SK-N-DZ (cell line): ENCODE measurements around the gene ACLY.
"Not testable (repeated sequence)": the region's sequence is repeated elsewhere in the genome, so short reads cannot be mapped to it uniquely, and the experiment has no call there.

Source experiments
- DNase-seq: peaks from one replicate; pipeline ENCODE4 v3.0.0-alpha.2; 2015; ENCODE audit warnings: low spot score

Gene ACLY

DNA sequence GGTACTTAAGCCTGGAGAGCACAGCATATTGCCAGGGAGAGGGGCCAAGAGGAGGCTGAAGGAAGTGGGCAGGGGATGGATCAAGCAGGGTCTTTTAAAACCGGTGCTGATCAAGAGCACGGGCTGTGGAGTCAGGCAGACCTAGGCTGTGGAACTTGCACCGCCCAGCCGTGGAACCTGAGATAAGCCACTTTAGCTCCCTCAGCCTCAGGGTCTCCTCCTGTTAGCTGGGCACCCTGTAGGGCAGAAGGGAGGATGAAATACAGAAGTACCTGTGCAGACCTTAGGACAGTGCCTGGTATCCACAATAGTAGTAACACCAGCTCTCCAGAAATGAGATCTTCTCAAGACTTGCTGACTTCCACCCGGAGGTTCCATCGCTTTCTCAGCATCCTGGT, 20.9 kb upstream of the ACLY start:
- no peak for DNase-seq

DNA sequence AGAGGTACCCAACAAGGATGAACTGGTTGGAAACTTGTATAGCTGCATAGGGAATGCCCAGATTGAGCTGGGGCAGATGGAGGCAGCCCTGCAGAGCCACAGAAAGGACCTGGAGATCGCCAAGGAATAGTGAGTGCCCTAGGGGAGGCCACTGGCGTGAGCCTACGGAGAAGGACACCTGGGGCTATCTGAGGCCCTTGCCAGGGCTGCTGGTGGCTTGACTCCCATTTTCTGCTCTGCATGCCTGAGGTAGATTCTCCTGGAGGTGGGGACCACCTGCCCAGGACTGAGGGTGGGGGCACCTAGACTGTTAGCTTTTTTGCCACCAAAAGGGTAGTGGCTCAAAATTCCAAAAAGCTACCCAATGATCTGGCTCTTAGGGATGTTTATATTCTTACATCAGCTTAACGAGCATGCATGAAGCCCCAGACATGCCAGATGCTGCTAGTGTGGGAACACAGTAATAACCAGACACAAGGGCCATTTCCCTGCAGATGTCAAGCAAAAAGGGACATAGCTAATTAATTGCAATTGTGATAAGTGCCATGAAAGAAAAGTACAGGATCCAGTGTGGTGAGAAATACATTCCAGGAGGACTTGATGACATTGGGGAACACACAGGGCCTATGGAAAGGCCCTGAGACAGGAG, 20.4 kb upstream of the ACLY start:
- no peak for DNase-seq

DNA sequence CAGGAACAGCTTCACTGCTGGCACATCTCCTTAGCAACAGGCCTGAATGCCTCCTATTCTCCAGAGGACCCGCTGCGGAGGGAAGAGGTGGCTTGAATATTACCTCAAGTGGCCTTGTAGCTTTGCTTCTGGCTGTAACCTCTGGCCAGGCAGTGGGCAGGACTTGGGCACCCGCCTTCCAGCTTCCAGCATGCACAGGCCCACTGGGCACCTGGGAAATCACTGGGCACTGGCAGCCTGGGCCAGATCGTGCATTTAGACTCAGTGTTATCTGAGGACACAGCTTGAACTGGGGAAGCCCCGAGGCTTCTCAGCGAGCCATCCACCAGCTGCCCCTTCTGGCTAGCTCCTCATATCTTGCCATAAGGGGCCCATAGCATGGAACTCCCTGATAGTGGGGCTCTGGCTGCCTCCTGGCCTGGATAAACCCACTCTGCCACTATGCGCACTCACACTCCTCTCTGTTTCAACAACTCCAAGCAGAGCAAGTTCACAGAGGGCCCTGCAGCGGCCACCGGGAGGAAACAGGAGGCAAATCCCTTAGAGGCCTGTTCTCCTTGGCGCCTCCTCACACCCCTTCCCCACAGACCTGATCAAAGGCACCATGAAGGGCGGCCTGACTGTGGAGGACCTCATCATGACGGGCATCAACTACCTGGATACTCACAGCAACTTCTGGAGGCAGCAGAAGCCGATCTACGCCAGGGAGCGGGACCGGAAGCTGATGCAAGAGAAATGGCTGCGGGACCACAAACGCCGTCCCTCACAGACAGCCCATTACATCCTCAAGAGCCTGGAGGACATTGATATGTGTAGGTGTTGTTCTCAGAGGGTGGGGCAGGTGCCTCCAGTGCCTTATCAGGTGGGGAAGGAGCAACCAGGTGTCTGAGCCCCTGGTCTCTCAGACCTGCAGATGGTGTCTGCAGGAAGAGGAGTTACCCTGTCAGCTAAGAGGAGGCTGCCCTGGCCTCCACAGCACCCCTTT, 19.5 kb upstream of the ACLY start:
- DNase-seq: no peak

DNA sequence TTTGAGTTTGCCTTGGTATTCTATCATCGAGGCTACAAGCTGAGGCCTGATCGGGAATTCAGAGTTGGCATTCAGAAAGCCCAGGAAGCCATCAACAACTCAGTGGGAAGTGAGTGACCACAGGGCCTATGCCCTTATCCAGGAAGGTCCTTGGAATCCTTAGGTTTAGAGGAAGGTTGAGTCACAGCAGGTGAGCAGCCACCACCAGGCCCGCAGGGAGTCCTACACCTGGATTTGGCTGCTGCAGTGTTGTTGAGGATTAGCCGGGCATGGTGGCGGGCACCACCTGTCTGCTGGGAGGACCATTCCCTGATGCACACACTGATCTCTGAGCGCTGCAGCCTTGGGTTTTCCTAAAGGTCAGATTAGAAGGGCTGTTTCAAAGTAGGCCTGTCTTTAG, 16.9 kb upstream of the ACLY start:
- no peak for DNase-seq

DNA sequence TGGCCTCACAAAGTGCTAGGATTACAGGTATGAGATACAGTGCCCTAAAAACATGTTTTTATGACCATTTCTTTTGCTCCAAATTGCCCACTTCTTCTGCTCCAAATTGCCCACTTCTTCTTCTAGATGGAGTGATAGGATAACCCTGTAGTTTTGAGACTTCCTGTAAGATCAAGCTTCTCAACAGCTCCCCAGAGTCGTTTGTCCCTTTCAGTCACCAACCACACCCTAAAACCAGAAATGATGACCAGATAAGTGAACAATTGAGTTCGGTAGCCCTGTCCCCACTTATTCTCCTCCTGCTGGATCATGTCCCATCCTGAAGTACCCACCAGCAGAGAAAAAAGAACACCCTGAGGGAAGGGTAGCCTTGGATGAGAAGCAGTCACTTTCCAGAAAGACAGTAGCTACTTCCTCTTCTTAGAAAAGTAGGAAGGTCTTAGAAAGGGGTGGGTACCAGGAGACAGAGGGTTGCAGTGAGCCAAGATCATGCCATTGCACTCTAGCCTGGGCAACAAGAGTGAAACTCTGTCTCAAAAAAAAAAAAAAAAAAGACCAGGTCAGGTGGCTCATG, 14.2 kb upstream of the ACLY start:
- DNase-seq: no peak

DNA sequence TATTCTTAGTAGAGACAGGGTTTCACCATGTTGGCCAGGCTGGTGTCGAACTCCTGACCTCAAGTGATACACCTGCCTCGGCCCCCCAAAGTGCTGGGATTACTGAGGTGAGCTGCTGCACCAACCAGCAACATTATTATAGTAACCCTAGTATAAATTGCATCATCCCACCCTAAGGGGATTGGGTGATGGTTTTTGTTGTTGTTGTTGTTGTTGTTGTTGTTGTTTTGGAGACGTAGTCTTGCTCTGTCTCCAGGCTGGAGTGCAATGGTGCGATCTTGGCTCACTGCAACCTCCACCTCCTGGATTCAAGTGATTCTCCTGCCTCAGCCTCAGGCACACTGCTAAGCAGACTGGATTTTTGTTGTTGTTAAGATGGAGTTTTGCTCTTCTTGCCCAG, 13.0 kb upstream of the ACLY start:
- DNase-seq: not testable (repeated sequence)

DNA sequence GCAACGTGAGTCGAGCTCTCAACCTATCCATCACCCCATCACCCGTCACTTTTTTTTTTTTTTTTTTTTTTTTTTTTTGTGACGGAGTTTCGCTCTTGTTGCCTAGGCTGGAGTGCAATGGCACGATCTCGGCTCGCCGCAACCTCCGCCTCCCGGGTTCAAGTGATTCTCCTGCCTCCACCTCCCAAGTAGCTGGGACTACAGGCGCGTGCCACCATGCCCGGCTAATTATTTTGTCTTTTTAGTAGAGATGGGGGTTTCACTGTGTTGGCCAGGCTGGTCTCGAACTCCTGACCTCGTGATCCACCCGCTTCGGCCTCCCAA, 12.0 kb upstream of the ACLY start:
- not testable (repeated sequence) for DNase-seq

DNA sequence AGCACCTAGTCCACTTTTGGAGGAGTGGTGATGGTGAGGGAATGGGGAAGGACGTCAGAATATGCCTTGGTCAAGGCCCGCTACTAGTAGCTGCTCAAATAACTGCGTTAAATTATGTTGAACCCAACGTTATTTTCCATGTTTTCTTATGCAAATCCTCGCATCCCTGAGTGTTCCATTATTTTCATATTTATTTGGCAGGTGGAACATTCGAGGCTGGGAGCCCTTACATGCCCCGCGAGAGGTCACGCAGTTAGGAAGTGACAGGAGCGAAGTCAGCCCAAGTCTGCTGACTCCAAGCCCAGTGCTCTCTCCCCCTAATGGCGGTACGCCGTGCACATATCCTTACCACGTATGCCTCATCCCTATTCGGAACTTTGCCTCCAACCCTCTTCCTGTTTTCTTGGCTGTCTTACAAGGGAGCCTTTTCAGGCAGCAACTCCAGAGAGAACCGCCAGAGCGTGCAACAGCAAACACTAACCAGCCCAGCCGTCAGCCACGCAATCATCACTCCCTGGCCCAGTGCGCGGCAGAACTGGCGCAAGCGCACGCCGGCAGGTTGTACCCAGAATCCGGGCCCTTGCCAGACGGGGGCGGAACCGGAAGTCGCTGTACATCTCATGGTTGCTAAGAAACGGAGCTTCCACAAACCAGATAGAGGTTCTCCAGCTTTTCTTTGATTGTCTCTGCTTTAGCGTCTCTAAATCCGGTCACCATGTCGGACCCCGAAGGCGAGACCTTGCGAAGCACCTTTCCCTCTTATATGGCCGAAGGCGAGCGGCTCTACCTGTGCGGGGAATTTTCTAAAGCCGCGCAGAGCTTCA, 11.5 kb upstream of the ACLY start, which contains the start of gene ODAD4:
ODAD4 (plus strand) TSS at position 609 of the 824 bp plus-strand sequence; CDS start at position 716, 107 bp downstream.
- peak; percentile 97 for DNase-seq

DNA sequence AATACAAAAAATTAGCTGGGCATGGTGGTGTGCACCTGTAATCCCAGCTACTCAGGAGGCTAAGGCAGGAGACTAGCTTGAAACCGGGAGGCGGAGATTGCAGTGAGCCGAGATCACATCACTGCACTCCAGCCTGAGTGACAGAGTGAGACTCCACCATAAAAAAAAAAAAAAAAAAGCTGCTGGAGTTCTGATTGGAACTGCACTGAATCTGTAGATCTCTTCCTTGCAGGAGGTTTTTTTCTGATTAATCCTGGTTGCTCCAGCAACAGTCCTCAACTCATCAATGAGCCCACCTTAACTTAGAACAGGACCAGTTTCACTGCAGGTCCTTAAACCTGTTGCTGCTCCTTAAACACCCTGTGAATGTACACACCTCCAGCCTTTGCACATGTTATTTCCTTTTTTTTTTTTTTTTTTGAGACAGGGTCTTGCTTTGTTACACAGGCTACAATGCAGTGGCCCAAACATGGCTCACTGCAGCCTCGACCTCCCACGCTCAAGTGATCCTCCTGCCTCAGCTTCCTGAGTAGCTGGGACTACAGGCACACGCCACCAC, 10.0 kb upstream of the ACLY start:
- no peak for DNase-seq

DNA sequence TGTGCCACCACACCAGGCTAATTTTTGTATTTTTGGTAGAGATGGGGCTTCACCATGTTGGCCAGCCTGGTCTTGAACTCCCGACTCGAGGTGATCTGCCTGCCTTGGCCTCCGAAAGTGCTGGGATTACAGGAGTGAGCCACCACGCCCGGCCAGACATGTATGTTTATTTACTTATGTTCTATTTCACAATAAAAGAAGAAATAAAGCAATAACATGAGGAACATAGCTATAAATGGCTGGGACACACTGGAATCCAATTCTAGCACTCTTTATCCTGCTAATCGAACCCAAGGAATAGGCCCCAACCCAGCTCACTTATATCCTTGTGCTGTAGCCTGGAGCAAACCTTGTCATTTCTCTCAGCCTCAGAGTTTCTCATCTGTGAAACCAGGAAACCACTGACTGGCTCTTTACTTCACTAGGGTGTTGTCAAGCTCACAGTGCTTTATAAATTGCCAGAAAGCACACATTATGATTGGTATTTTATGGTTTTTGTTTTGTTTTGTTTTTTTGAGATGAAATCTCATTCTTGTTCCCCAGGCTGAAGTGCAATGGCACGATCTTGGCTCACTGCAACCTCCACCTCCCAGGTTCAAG, 7.3 kb upstream of the ACLY start:
- DNase-seq: no peak

DNA sequence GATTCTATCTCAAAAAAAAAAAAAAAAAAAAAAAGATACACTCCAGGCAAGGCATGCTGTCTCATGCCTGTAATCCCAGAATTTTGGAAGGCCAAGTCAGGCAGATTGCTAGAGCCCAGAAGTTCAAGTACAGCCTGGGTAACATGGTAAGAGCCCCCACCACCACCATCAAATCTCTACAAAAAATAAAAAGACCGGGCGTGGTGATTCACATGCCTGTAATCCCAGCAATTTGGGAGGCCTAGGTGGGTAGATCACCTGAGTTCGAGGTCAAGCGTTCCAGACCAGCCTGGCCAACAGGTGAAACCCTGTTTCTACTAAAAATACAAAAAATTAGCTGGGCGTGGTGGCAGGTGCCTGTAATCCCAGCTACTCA, 1.8 kb upstream of the ACLY start:
- no peak for DNase-seq

DNA sequence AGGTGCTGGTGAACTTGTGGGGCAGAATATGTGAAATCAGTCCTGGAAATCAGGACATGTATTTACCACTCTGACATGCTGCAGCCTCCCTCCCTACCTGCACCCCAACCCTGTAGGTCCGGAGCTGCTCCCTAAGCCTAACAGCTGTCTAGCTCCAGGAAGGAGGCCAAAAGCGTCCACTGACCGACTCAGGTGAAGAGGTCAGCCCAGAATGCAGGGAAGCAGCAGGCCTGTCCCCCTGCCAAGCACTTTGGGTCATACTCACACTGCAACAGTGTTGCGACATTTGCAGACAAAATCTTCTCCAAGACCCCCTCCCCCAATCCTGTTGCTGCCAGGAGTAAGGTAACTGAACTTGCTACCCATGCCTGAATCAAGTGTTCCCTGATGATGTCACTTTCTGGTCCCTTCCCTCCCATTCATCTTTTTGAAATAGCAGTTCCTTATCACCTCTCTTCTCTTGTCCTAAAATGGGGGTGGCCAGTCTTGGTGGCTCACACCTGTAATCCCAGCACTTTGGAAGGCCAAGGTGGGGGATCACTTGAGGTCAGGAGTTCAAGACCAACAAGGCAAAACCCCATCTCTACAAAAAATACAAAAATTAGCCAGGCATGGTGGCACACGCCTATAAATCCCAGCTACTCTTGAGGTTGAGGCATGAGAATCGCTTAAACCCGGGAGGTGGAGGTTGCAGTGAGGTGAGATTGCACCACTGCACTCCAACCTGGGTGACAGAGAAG, 1.3 kb upstream of the ACLY start:
- DNase-seq: no peak

DNA sequence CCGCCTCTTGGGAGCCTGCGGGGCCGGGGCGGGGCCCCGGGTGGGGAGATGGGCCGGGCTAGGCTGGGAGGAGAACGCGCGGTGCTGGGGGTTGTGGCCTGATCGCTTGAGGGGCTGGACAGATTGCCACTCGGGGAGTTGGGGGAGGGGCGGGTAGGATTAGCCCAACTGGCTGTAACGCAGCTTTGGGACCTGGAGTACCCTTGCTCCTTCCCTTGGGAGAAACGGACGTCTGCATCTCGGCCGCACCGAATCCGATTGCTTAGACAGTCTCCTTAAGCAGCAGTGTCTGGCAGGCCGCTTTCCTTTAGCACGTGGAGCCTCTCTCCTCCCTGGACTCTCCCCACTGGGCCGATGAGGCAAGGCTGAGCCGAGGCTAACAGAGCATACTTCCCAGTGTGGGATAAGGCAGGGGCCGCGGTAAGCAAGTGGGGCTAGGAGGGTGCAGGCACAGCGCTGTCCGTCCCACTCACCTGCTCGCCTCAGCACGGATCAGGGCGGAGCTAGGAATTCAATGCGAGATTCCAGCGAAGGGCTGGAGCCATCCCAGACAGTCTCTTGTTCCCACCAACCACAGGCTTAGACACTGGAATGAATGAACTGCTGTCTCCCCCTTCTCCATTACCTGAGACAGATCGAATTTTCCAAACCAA, 540 bp upstream of the ACLY start:
- DNase-seq: no peak

DNA sequence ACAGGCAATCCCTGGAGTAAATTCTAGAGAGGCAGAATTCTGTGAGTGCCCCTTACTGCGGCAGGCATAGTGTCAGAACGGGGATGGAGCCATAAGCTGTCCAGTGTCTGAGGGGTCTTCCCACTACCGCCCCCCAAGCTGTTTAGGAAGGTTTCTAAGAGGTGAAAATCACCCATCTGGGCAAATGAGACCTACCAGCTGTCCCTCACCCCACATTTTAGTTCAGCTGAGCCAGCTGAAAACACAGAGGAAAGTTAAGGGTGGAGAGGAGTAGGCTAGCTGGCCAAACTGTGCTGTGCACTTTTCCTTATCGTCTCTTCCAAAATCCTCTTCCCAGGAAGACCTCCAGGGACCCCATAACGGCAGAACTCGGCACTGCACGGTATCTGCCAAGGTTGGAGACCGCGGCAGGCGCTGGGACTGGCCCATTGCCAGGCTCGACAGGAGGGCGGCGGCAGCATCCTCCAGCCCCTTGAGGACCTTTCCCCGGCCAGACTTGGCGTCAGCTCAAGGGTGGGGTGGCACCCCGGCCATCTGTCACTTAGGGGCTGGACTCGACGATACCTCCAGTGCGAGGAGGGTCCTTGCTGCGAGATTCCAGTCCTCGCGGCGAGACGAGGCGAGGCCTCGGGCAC, 955 bp downstream of the ACLY start:
- peak; percentile 66 for DNase-seq

DNA sequence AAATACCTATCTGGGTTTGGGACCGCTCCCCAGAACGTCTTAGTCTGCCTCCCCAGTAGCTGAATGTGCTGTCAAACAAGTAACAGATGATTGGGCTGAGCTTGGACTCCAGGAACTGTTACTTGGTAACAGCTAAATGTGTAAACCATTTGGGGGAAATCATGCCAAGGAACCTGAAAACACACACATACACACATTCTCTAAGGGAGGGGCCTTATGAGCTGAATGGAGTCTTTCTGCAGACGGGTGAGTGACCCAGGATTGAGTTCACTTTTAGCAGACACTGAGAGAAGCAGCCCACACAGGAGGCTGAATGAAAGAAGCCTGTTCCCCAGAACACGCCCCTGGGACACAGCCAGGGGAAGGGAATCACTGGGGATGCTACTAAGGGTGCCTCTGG, 1.6 kb downstream of the ACLY start:
- DNase-seq: no peak

DNA sequence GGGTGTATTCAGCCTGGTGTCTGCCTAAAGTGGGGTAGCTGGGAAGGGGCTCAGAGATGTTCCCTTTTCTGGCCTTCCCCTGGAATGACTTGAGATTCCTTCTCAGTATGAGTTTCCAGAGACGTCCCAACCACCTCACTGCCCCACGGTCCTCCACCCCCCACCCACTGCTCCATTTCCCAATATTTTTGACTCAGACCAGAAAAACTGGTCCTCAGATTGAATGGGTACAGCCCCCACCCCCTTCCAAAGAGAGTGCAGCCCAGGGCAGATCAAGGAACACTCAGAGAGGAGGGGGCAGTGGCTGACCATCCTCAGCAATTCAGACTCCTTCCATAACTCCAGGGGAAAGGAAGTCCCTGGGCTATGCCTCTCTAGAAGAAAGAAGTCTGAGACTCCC, 3.2 kb downstream of the ACLY start:
- no peak for DNase-seq

DNA sequence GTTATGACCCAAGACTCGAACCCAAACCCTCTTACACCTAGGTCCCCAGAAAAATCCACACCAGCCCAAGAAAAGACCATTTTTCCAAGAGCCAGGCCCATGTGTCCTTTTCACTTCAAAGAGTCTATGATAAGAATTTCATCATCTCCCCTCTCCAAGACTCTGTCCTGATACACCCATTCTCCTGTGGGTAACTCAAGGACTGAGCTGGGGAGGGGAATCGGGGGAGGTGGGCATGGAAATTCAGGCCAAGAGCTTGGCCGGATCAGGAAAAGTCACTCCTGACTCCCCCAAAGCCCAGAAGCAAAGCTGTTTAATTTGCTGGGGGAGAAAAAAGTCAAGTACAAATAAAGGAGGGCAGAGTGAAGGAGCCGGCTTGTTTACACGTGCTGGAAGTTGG, 3.7 kb downstream of the ACLY start:
- no peak for DNase-seq

DNA sequence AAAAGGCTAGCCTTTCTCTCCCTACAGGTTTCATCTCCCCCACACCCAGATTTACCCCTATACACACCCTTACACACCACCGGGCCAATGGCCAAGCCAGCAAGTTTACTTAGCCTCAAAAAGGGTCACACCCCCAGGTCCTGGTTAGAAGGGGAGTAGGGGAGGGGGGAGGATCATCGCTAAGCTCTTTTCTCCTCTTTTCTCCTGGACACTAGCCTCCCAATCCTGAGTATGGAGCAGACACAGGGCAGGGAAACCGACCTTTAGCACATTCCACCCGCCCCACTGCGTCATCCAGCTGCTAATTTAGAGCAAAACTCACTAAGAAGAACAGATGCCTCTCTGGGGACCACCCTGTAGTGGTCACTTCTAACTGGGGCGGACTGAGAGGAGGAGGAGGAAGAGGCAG, 4.4 kb downstream of the ACLY start:
- no peak for DNase-seq

DNA sequence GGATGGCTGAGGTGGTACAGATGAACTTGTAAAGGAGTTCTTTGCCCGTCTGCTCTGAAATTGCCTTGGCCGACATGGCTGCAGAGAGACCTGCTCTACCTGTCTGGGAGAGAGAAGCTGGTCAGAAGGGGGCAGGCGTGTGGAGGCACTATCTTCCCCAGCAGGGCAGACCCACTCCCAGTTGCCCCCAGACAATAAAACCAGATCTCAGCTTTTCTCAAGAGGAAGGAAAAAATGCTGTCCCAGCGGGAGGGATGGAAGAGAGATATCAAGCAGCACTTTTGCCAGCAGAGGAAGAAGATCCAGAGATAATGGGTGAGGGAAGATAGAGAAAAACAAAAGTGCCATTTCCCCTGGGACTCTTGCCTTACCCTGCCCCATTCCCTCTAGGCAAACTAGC, 5.0 kb downstream of the ACLY start:
- DNase-seq: no peak
